PFSK-1 (cell line): Measurements from ENCODE around the gene TMEM95.

Source experiments
- FOXP2 ChIP-seq: optimal IDR thresholded peaks from 2 replicates; pipeline ENCODE3; 2011; ENCODE audit warnings: borderline replicate concordance, control low read depth, inconsistent platforms; ENCODE audit not compliant: insufficient read depth; ENCODE audit errors: extremely low read length, extremely low read depth
- POLR2AphosphoS5 ChIP-seq: IDR thresholded peaks from 2 replicates; pipeline ENCODE4 v1.6.1; 2012; ENCODE audit warnings: low read depth, mild to moderate bottlenecking, control low read depth, low read length, moderate library complexity
- REST ChIP-seq, 2 experiments: IDR thresholded peaks; 2 replicates each; pipeline versions ENCODE4 v1.6.1 to v1.8.0; 2011 to 2012; ENCODE audit warnings: low read depth in 2 of 2, low read length in 2 of 2, control low read depth in 1 of 2, inconsistent platforms in 1 of 2, mild to moderate bottlenecking in 1 of 2, moderate library complexity in 1 of 2; ENCODE audit not compliant: insufficient read depth in 1 of 2
- SIN3A ChIP-seq: IDR thresholded peaks from 2 replicates; pipeline ENCODE4 v1.6.1; 2012; ENCODE audit warnings: mild to moderate bottlenecking, low read length, moderate library complexity, borderline replicate concordance; ENCODE audit not compliant: insufficient read depth
- TAF1 ChIP-seq: IDR thresholded peaks from 2 replicates; pipeline ENCODE4 v1.6.1; 2012; ENCODE audit warnings: low read length, control low read depth, borderline replicate concordance; ENCODE audit not compliant: insufficient read depth

TMEM95 gene

DNA sequence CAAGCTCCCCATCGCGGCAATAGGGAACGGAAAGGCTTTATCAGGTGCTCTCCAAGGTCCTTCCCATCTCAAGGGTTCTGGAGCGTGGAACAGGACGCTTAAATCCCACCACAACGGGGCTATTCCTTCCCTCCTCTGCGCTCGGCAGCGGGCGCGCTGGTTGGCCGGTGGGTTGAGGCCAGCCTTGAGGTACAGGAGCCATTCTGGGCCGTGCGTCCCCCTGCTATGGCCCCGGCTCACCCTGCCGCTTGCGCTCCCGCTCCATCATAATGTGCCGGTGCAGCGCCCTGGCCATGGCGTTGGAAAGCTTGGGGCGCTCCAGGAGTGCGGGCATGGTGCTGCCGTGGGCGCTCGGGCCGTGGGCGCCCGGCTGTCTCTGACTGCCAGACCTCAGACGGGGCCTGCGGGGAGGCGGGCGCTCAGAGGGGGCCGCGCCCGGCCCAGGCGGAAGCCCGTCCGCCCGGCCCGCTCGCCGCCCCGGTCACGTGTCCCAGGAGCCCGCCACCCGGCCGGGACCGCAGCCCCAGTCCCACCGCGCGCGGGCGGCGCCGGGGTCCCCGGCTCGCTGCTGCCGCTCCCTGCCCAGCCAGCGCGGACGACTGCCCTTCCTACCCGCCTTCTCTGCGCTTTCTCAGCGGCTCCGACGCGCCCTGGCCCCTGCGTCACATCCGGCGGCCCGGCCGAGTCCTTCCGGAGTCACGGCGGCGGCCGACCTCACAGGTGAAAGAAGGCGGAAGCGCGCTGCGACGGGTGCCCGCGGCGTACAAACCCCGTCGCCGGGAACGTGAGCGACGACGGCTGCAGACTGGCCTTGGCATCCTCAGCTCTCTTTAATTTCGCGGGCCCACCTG, 40.0 kb upstream of the TMEM95 start, which contains the start of gene GPS2:
GPS2 (minus strand) TSS at position 642 of the 851 bp plus-strand sequence; CDS start at position 334, 308 bp downstream.
- TF ChIP-seq FOXP2: peak; percentile 93
- TF ChIP-seq POLR2AphosphoS5: peak; percentile 88
- peak; percentile 89 to 93 for TF ChIP-seq REST (IDR thresholded peaks at IDR 0.05; ENCODE audit: insufficient read depth in 1 of 2, low read depth in 2 of 2, low read length in 2 of 2)
- peak; percentile 85; the same call in 1 of the 2 replicates for TF ChIP-seq SIN3A
- peak; percentile 76; the same call in 1 of the 2 replicates for TF ChIP-seq TAF1

GRCh38 chr17:7315570-7316235, 39.3 kb upstream of the TMEM95 start:
- TF ChIP-seq REST (IDR thresholded peaks at IDR 0.05; ENCODE audit: insufficient read depth in 1 of 2, low read depth in 2 of 2, low read length in 2 of 2) (no peak), POLR2AphosphoS5 (0 out of 2 replicates have a peak, but pooled peaks have one; percentile 36)

- TF ChIP-seq TAF1 (no peak), SIN3A (no peak), FOXP2 (no peak), REST (IDR thresholded peaks at IDR 0.05; ENCODE audit: insufficient read depth in 1 of 2, low read depth in 2 of 2, low read length in 2 of 2) (no peak), POLR2AphosphoS5 (no peak)
Observed at GRCh38 chr17:7317161-7317803, 37.7 kb upstream of the TMEM95 start.

DNA sequence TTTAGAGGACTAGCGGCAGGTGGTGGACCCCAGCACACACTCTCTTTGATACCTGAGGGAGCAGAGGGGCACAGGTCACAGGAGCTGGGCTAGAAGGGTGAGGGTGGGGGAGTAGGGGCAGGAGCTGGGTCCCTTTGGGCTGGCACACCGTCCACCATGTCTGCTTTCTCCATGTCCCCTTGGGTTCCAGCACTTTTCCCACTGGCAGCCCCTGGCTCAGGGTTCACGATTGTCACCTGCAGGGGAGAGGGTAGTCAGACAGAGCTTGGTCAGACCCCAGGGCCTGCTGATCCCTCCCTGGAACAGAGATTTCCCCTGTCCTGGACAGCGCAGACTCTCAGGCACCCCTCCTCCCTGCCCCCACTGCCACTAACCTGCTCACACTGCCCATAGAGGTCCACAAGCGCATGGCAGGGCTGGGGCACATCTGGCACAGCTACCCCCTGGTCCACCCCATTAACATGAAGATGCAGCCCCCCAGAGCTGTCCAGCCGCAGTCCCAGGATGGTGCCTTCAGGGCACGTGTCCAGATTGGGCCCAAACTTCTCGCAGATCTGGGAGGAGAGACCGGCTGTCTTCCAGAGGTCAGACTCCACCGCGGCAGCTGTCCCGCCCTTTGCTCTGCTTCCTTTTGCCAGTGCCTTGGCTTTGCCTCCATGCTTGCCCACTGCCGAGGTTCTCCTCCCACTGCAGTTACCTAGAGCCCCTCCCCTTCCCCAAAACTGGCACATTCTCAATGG, 36.7 kb upstream of the TMEM95 start:
- no peak for TF ChIP-seq FOXP2
- TF ChIP-seq POLR2AphosphoS5: no peak
- TF ChIP-seq SIN3A: no peak
- no peak for TF ChIP-seq TAF1
- TF ChIP-seq REST (IDR thresholded peaks at IDR 0.05; ENCODE audit: insufficient read depth in 1 of 2, low read depth in 2 of 2, low read length in 2 of 2): no peak
